H9 (cell line): ENCODE results near the gene GLUL. TPM values are rescaled to one million over a fixed set of nuclear protein-coding genes. Genes with fewer than 3 reads are reported as not detected.

Experiments
- DNase-seq: peaks from one replicate; pipeline ENCODE4 v3.0.0-alpha.2; 2017
- H2AFZ ChIP-seq: one replicate; pipeline ENCODE4 v1.6.1; 2013; ENCODE audit warnings: mild to moderate bottlenecking, low read length, control low read depth, moderate library complexity
- H2AK5ac ChIP-seq: 2 replicates; pipeline ENCODE4 v1.6.1; 2013; ENCODE audit warnings: low read length, control low read depth, mixed read lengths; ENCODE audit not compliant: insufficient read length
- H2BK120ac ChIP-seq: one replicate; pipeline ENCODE4 v1.6.1; 2013; ENCODE audit warnings: low read depth, mild to moderate bottlenecking, low read length, control low read depth, inconsistent platforms; ENCODE audit not compliant: poor library complexity, severe bottlenecking
- H2BK12ac ChIP-seq: 2 replicates; pipeline ENCODE4 v1.6.1; 2013; ENCODE audit warnings: low read length, control low read depth, mixed read lengths, low read depth; ENCODE audit not compliant: insufficient read length
- H2BK15ac ChIP-seq: 2 replicates; pipeline ENCODE4 v1.6.1; 2013; ENCODE audit warnings: low read depth, low read length, control low read depth
- H2BK20ac ChIP-seq: one replicate; pipeline ENCODE4 v1.6.1; 2013; ENCODE audit warnings: low read depth, mild to moderate bottlenecking, low read length, control low read depth, inconsistent platforms; ENCODE audit not compliant: poor library complexity, severe bottlenecking
- H2BK5ac ChIP-seq: 2 replicates; pipeline ENCODE4 v1.6.1; 2013; ENCODE audit warnings: low read length, control low read depth, mixed read lengths; ENCODE audit not compliant: insufficient read length
- H3K14ac ChIP-seq: 2 replicates; pipeline ENCODE4 v1.6.1; 2013; ENCODE audit warnings: low read length, control low read depth; ENCODE audit not compliant: insufficient read depth
- H3K18ac ChIP-seq: 2 replicates; pipeline ENCODE4 v1.6.1; 2013; ENCODE audit warnings: low read depth, mild to moderate bottlenecking, mixed read lengths, low read length, control low read depth; ENCODE audit not compliant: insufficient read length
- H3K23ac ChIP-seq: 2 replicates; pipeline ENCODE4 v1.6.1; 2013; ENCODE audit warnings: low read length, control low read depth, mixed read lengths, low read depth; ENCODE audit not compliant: insufficient read length
- H3K23me2 ChIP-seq: 2 replicates; pipeline ENCODE4 v1.6.1; 2013; ENCODE audit warnings: low read depth, mild to moderate bottlenecking, mixed read lengths, low read length, control low read depth; ENCODE audit not compliant: insufficient read length, poor library complexity, severe bottlenecking
- H3K27ac ChIP-seq: 2 replicates; pipeline ENCODE4 v1.5.1; 2013; ENCODE audit warnings: low read length, control low read depth, mixed read lengths, low read depth; ENCODE audit not compliant: insufficient read length
- H3K27me3 ChIP-seq: 2 replicates; pipeline ENCODE4 v1.6.1; 2013; ENCODE audit warnings: low read length, control low read depth, inconsistent platforms; ENCODE audit not compliant: insufficient read depth
- H3K4ac ChIP-seq: 2 replicates; pipeline ENCODE4 v1.6.1; 2013; ENCODE audit warnings: low read depth, mild to moderate bottlenecking, control low read depth, inconsistent platforms, low read length, moderate library complexity
- H3K4me1 ChIP-seq: 2 replicates; pipeline ENCODE4 v1.6.1; 2013; ENCODE audit warnings: low read length, control low read depth, inconsistent platforms; ENCODE audit not compliant: insufficient read depth
- H3K4me2 ChIP-seq: 2 replicates; pipeline ENCODE4 v1.6.1; 2013; ENCODE audit warnings: low read length, control low read depth, mixed read lengths; ENCODE audit not compliant: insufficient read length, insufficient read depth
- H3K56ac ChIP-seq: 2 replicates; pipeline ENCODE4 v1.6.1; 2013; ENCODE audit warnings: low read depth, mild to moderate bottlenecking, mixed read lengths, low read length, control low read depth; ENCODE audit not compliant: insufficient read length
- H3K79me1 ChIP-seq: 2 replicates; pipeline ENCODE4 v1.6.1; 2013; ENCODE audit warnings: low read depth, mild to moderate bottlenecking, moderate library complexity, low read length, control low read depth, inconsistent platforms; ENCODE audit not compliant: insufficient read depth, poor library complexity, severe bottlenecking
- H3K79me2 ChIP-seq: 2 replicates; pipeline ENCODE4 v1.6.1; 2013; ENCODE audit warnings: low read length, control low read depth, inconsistent platforms; ENCODE audit not compliant: insufficient read depth
- H3K9ac ChIP-seq: 2 replicates; pipeline ENCODE4 v1.6.1; 2013; ENCODE audit warnings: low read length, control low read depth, mixed read lengths; ENCODE audit not compliant: insufficient read length; ENCODE audit errors: extremely low read depth
- H3K9me3 ChIP-seq: one replicate; pipeline ENCODE4 v1.6.1; 2013; ENCODE audit warnings: low read depth, low read length, inconsistent platforms; ENCODE audit not compliant: control insufficient read depth
- H3T11ph ChIP-seq: one replicate; pipeline ENCODE4 v1.6.1; 2013; ENCODE audit warnings: mild to moderate bottlenecking, low read length, control low read depth, inconsistent platforms
- H4K20me1 ChIP-seq: one replicate; pipeline ENCODE4 v1.6.1; 2013; ENCODE audit not compliant: control insufficient read depth, insufficient read length, insufficient read depth
- H4K5ac ChIP-seq: 2 replicates; pipeline ENCODE4 v1.6.1; 2013; ENCODE audit warnings: low read depth, mild to moderate bottlenecking, mixed read lengths, low read length, control low read depth; ENCODE audit not compliant: insufficient read length
- H4K8ac ChIP-seq: replicated peaks from 2 replicates; pipeline ENCODE4 v1.6.1; 2013; ENCODE audit warnings: low read length, control low read depth, mixed read lengths, low read depth; ENCODE audit not compliant: insufficient read length
- H4K91ac ChIP-seq: 2 replicates; pipeline ENCODE4 v1.6.1; 2013; ENCODE audit warnings: low read depth, mild to moderate bottlenecking, moderate library complexity, mixed read lengths, low read length, control low read depth; ENCODE audit not compliant: insufficient read length
- H3K27ac Mint-ChIP-seq, 3 experiments: 2 replicates in 2 of 3; 3 replicates in 1 of 3; pipeline ENCODE4 v1.8.0; 2020 to 2021; ENCODE audit warnings: mixed read lengths in 3 of 3, mild to moderate bottlenecking in 1 of 3, moderate library complexity in 1 of 3
- H3K27me3 Mint-ChIP-seq: 2 replicates; pipeline ENCODE4 v1.8.0; 2021; ENCODE audit warnings: low read depth, mild to moderate bottlenecking, moderate library complexity, mixed read lengths
- H3K36me3 Mint-ChIP-seq, 3 experiments: 2 replicates in 2 of 3; 3 replicates in 1 of 3; pipeline ENCODE4 v1.8.0; 2020 to 2021; ENCODE audit warnings: low read depth in 3 of 3, mixed read lengths in 3 of 3; ENCODE audit not compliant: insufficient read depth in 1 of 3
- H3K4me1 Mint-ChIP-seq, 2 experiments: 2 replicates each; pipeline ENCODE4 v1.8.0; 2020; ENCODE audit warnings: mixed read lengths in 2 of 2
- H3K4me3 Mint-ChIP-seq, 2 experiments: 2 replicates in 1 of 2; 3 replicates in 1 of 2; pipeline ENCODE4 v1.8.0; 2020 to 2021; ENCODE audit warnings: mild to moderate bottlenecking in 2 of 2, mixed read lengths in 2 of 2, moderate library complexity in 1 of 2
- H3K9me3 Mint-ChIP-seq, 2 experiments: 2 replicates in 1 of 2; 3 replicates in 1 of 2; pipeline ENCODE4 v1.8.0; 2020; ENCODE audit warnings: mild to moderate bottlenecking in 2 of 2, mixed read lengths in 2 of 2, moderate library complexity in 1 of 2
- CTCF ChIP-seq: fragments of 200-600 bp; sonication (generic); conservative IDR thresholded peaks from 3 replicates; pipeline ENCODE4 v1.8.0; 2021; ENCODE audit warnings: antibody characterized with exemption, mild to moderate bottlenecking
- WGBS: extraction: QIAGEN DNeasy Blood & Tissue Kit; methylation state at CpG from one replicate; pipeline ENCODE4 v1.1.7; 2013; ENCODE audit warnings: missing lambda C conversion rate, low lambda C conversion rate, mixed read lengths; ENCODE audit not compliant: insufficient read length; ENCODE audit errors: extremely low coverage; 5-methylcytosine and 5-hydroxymethylcytosine counted together
- long read RNA-seq: library from polyadenylated mRNA; unstranded; transcript quantifications from one replicate; pipeline ENCODE4 v2.0.0, GENCODE V29; 2020
- total RNA-seq: library from RNA; stranded (reverse); gene quantifications from 2 replicates; pipeline ENCODE4 v1.2.1, GENCODE V29; 2021

GLUL gene
- 311 and 332 TPM in 2 replicates for total RNA-seq
- long read RNA-seq, full-length matches to known transcripts, result 621 of 705 reads
- long read RNA-seq, partial matches to known transcripts, result 28 of 705 reads
- long read RNA-seq, other reads (novel, unspliced or antisense), result 56 of 705 reads

- Histone ChIP-seq H3T11ph (no peak within 1 kb of the TSS), H3K9ac (peak within 1 kb of the TSS; percentile 92), H2BK12ac (no peak within 1 kb of the TSS), H3K79me2 (peaks cover 31% of the 10 kb centered on the region; the same call in 1 of the 2 replicates), H3K27ac (no peak within 1 kb of the TSS), H3K14ac (peak within 1 kb of the TSS; percentile 95), H2BK15ac (no peak within 1 kb of the TSS), H3K4me2 (peak within 1 kb of the TSS; percentile 79), H4K5ac (no peak within 1 kb of the TSS), H2BK20ac (no peak within 1 kb of the TSS), H3K4me1 (peaks cover 5% of the 10 kb centered on the region), H3K23ac (no peak within 1 kb of the TSS), H3K23me2 (peaks cover 12% of the 10 kb centered on the region), H4K8ac (no peak within 1 kb of the TSS), H2BK120ac (peak within 1 kb of the TSS; percentile 42), H3K9me3 (no peaks in the 10 kb centered on the region), H2AFZ (no peak within 1 kb of the TSS), H3K79me1 (peaks cover 5% of the 10 kb centered on the region), H2BK5ac (peak within 1 kb of the TSS; percentile 9), H3K4ac (no peak within 1 kb of the TSS), H3K27me3 (no peaks in the 10 kb centered on the region), H3K56ac (no peak within 1 kb of the TSS), H4K91ac (no peak within 1 kb of the TSS), H2AK5ac (no peak within 1 kb of the TSS), H4K20me1 (no peaks in the 10 kb centered on the region), H3K18ac (peak within 1 kb of the TSS; percentile 64)
- WGBS, result no CpG with 5 or more reads among the region's 70 CpGs
- Mint-ChIP-seq H3K9me3 (peaks cover 9 to 11% of the 10 kb centered on the region in 2 experiments; a peak in 4 of 5 replicates), H3K4me3 (peak within 1 kb of the TSS; percentile 95 to 98), H3K4me1 (peaks cover 30 to 52% of the 10 kb centered on the region in 2 experiments), H3K27me3 (peaks cover 2% of the 10 kb centered on the region), H3K36me3 (peaks cover 44 to 46% (median 44%) of the 10 kb centered on the region in 3 experiments), H3K27ac (peak within 1 kb of the TSS; percentile 97 to 99 (median 99))
- TF ChIP-seq CTCF, result no peak
- peak; percentile 96 for DNase-seq
Measured at GRCh38 chr1:182391362-182392049, at the start of gene GLUL. Gene GLUL (minus strand): TSS chr1:182391790. CDS start chr1:182388737, 3,053 bp downstream.
